ENCODE data around the gene SLC19A1.

SLC19A1 gene

GRCh38 chr21:45465611-45466329, 76.5 kb downstream of the SLC19A1 start:
- DNase-seq (ENCODE audit: insufficient read length) (no peak), FAIRE-seq (no peak)
- TF ChIP-seq POLR2A (IDR thresholded peaks at IDR 0.05; ENCODE audit: low read depth, low read length) (no peak), POLR2AphosphoS5 (IDR thresholded peaks at IDR 0.05; ENCODE audit: low read depth, low read length) (no peak), TAF1 (IDR thresholded peaks at IDR 0.05; ENCODE audit: borderline replicate concordance, low read depth, low read length) (no peak)

GRCh38 chr21:45465105-45465504, 77.1 kb downstream of the SLC19A1 start:
- DNase-seq (ENCODE audit: insufficient read length): no peak
- no peak for TF ChIP-seq TAF1 (IDR thresholded peaks at IDR 0.05; ENCODE audit: borderline replicate concordance, low read depth, low read length)
- no peak for FAIRE-seq

- TF ChIP-seq TAF1 (IDR thresholded peaks at IDR 0.05; ENCODE audit: borderline replicate concordance, low read depth, low read length): no peak
- TF ChIP-seq POLR2A (IDR thresholded peaks at IDR 0.05; ENCODE audit: low read depth, low read length): no peak
- TF ChIP-seq POLR2AphosphoS5 (IDR thresholded peaks at IDR 0.05; ENCODE audit: low read depth, low read length): no peak
- DNase-seq (ENCODE audit: insufficient read length): no peak
- no peak for FAIRE-seq
Measured at GRCh38 chr21:45464309-45464708, 77.9 kb downstream of the SLC19A1 start.

- no peak for DNase-seq (ENCODE audit: insufficient read length)
- no peak for TF ChIP-seq TAF1 (IDR thresholded peaks at IDR 0.05; ENCODE audit: borderline replicate concordance, low read depth, low read length)
- TF ChIP-seq POLR2AphosphoS5 (IDR thresholded peaks at IDR 0.05; ENCODE audit: low read depth, low read length): no peak
- no peak for TF ChIP-seq POLR2A (IDR thresholded peaks at IDR 0.05; ENCODE audit: low read depth, low read length)
- no peak for FAIRE-seq
Measured at GRCh38 chr21:45463871-45464270, 78.4 kb downstream of the SLC19A1 start.

GRCh38 chr21:45461806-45462341, 80.4 kb downstream of the SLC19A1 start:
- TF ChIP-seq POLR2AphosphoS5 (IDR thresholded peaks at IDR 0.05; ENCODE audit: low read depth, low read length): no peak
- TF ChIP-seq POLR2A (IDR thresholded peaks at IDR 0.05; ENCODE audit: low read depth, low read length): no peak
- TF ChIP-seq TAF1 (IDR thresholded peaks at IDR 0.05; ENCODE audit: borderline replicate concordance, low read depth, low read length): no peak
- FAIRE-seq (no peak), DNase-seq (ENCODE audit: insufficient read length) (no peak)

- no peak for TF ChIP-seq TAF1 (IDR thresholded peaks at IDR 0.05; ENCODE audit: borderline replicate concordance, low read depth, low read length)
- TF ChIP-seq POLR2A (IDR thresholded peaks at IDR 0.05; ENCODE audit: low read depth, low read length): no peak
- no peak for TF ChIP-seq POLR2AphosphoS5 (IDR thresholded peaks at IDR 0.05; ENCODE audit: low read depth, low read length)
- no peak for DNase-seq (ENCODE audit: insufficient read length)
- no peak for FAIRE-seq
Measured at GRCh38 chr21:45461369-45461750, 80.9 kb downstream of the SLC19A1 start.

- no peak for DNase-seq (ENCODE audit: insufficient read length)
- no peak for FAIRE-seq
- TF ChIP-seq POLR2AphosphoS5 (IDR thresholded peaks at IDR 0.05; ENCODE audit: low read depth, low read length) (no peak), POLR2A (IDR thresholded peaks at IDR 0.05; ENCODE audit: low read depth, low read length) (no peak), TAF1 (IDR thresholded peaks at IDR 0.05; ENCODE audit: borderline replicate concordance, low read depth, low read length) (no peak)
Measured at GRCh38 chr21:45460611-45461368, 81.5 kb downstream of the SLC19A1 start.

- DNase-seq (ENCODE audit: insufficient read length) (no peak), FAIRE-seq (no peak)
- TF ChIP-seq POLR2AphosphoS5 (IDR thresholded peaks at IDR 0.05; ENCODE audit: low read depth, low read length) (no peak), TAF1 (IDR thresholded peaks at IDR 0.05; ENCODE audit: borderline replicate concordance, low read depth, low read length) (no peak), POLR2A (IDR thresholded peaks at IDR 0.05; ENCODE audit: low read depth, low read length) (no peak)
Measured at GRCh38 chr21:45460011-45460565, 82.2 kb downstream of the SLC19A1 start.

GRCh38 chr21:45459171-45460010, 82.8 kb downstream of the SLC19A1 start:
- FAIRE-seq (no peak), DNase-seq (ENCODE audit: insufficient read length) (no peak)
- TF ChIP-seq POLR2AphosphoS5 (IDR thresholded peaks at IDR 0.05; ENCODE audit: low read depth, low read length): no peak
- TF ChIP-seq POLR2A (IDR thresholded peaks at IDR 0.05; ENCODE audit: low read depth, low read length): no peak
- no peak for TF ChIP-seq TAF1 (IDR thresholded peaks at IDR 0.05; ENCODE audit: borderline replicate concordance, low read depth, low read length)

GRCh38 chr21:45458281-45459170, 83.7 kb downstream of the SLC19A1 start:
- TF ChIP-seq POLR2AphosphoS5 (IDR thresholded peaks at IDR 0.05; ENCODE audit: low read depth, low read length) (no peak), TAF1 (IDR thresholded peaks at IDR 0.05; ENCODE audit: borderline replicate concordance, low read depth, low read length) (no peak), POLR2A (IDR thresholded peaks at IDR 0.05; ENCODE audit: low read depth, low read length) (no peak)
- no peak for FAIRE-seq

More at GRCh38 chr21:45458281-45459170, 83.7 kb downstream of the SLC19A1 start:
- no peak for DNase-seq (ENCODE audit: insufficient read length)
